HG02981 (cell line): ENCODE results near the gene HBB.

Source experiments
- ATAC-seq: cut with Tn5 transposase; IDR thresholded peaks from one replicate; pipeline ENCODE4 v1.9.1; 2021; ENCODE audit warnings: mild to moderate bottlenecking, moderate library complexity; ENCODE audit not compliant: unreplicated experiment

The HBB gene

GRCh38 chr11:5228124-5228523 is 1.3 kb upstream of the HBB start:
- no peak for ATAC-seq

- ATAC-seq, result no peak
These were observed 810 bp upstream of the HBB start for GRCh38 chr11:5227681-5228080.

DNA sequence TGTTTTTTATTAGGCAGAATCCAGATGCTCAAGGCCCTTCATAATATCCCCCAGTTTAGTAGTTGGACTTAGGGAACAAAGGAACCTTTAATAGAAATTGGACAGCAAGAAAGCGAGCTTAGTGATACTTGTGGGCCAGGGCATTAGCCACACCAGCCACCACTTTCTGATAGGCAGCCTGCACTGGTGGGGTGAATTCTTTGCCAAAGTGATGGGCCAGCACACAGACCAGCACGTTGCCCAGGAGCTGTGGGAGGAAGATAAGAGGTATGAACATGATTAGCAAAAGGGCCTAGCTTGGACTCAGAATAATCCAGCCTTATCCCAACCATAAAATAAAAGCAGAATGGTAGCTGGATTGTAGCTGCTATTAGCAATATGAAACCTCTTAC is 1.4 kb downstream of the HBB start:
- no peak for ATAC-seq

- ATAC-seq, result no peak
These were observed 2.1 kb downstream of the HBB start for GRCh38 chr11:5224538-5225479.

- ATAC-seq, result no peak
These were observed 3.2 kb downstream of the HBB start for GRCh38 chr11:5223686-5224085.

- ATAC-seq, result no peak
These were observed 3.7 kb downstream of the HBB start for GRCh38 chr11:5223146-5223545.

GRCh38 chr11:5210376-5210885 is 16.4 kb downstream of the HBB start:
- ATAC-seq, result no peak

DNA sequence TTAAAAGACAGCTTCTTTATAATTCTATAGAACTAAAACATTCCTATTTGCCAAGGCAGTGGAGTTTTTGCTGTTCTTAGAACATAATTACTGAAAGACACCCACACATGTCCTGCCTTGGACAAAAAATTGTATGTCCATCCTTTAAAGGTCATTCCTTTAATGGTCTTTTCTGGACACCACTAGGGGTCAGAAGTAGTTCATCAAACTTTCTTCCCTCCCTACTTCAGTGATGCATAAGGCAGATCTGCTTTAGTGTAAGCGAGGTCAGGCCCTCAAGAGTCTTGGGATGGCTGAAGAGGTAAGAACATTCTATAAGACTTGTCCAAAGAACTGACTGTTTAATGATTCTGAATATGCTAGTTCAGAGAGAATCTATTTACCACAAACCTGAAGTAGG is 22.1 kb downstream of the HBB start:
- ATAC-seq, result peak; percentile 87

- ATAC-seq, result no peak
These were observed 23.5 kb downstream of the HBB start for GRCh38 chr11:5203366-5203765.

DNA sequence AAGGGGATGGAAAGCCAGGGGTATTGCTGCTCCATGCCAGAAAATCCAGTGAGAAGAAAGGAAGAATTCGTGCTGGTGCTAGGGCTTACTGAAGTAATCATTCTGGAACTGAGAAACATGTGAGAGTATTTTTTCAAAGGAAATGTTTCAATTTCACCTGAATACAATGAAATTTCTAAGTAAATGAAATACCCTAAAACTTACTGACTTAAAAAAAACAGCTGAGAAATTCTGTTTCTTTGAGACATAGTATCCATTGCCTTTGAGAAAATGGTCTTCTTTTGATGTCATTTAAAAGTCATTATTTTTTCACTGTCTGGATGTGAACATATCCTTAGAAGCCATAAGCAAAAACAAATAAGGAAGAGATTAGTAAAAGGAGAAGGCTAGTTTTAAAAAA is 26.3 kb downstream of the HBB start, which contains the start of gene OR51V1:
Gene OR51V1, minus strand, starts transcription at position 101 of the 400 bp plus-strand sequence. Its CDS starts 0 bp downstream, at position 101.
- no peak for ATAC-seq

DNA sequence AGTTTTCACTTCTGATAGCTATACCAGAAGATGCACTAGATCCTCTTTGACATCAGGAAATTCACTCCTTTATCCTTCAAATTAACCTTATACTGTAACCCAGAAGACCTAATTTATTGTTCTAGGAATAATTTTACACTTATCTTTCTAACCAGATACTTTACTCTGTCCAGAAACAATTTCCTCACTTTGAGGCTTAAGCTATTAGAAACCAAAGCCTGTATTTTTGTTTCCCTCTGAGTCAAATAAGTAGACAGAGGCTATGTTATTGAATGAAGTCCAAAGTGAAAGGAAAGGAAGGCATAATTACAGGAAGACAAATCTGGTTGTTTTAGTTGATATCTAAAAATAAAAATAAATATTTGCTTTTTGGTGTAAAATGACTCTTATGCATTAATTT is 28.6 kb downstream of the HBB start:
- ATAC-seq, result no peak

- no peak for ATAC-seq
These were observed 29.3 kb downstream of the HBB start for GRCh38 chr11:5197536-5197935.

DNA sequence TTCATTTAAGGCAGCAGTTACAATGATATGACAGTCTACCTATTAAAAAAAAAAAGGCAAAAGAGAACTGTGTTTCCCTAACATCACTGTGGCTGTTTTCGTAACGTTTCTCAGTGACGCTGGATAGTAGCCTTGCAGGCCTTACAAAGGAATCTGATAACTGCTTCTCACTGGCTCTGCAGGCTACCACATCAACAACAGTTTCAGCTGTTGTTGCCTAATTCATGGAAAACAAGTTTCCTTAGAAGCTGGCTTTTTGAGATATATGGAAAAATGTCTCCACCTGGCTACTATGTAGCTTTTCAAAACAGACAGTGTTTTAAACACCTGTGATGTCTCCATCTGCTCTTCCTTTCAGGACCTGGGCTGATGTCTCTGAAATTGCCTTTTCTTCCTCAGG is 30.1 kb downstream of the HBB start:
- no peak for ATAC-seq

DNA sequence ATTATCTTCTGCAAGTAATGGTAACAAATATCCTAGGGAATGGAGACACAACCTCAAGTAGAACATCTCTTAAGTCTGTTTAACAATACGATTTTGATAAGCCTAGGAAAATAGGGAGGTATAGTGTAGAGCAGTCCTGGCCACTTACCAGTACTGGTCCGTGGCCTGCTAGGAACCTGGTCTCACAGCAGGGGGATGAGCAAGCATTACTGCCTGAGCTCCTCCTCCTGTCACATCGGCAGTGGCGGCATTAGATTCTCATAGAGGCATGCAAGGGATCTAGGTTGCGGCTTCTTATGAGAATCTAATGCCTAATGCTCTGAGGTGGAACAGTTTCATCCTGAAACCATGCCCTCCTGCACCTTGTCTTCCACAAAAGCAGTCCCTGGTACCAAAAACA is 30.8 kb downstream of the HBB start:
- ATAC-seq, result no peak

GRCh38 chr11:5192738-5193137 is 34.1 kb downstream of the HBB start:
- ATAC-seq, result no peak

DNA sequence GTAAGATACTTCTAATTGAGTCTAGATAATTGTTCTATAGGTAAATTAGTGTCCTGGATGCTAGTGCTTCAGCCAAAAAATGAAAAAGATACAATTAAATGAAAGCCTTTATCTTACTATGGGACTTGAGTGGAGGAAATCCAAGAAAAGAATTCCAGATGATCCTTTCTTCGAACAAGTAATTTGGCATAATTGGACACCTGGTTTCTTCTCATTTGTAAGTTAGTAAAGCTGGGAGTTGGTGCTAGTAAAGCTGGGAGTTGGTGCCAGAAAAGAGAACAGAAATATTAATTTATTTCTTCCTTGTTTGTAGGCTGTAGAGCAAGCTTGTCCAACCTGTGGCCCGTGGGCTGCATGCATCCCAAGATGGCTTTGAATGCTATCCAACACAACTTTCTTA is 38.7 kb downstream of the HBB start:
- ATAC-seq, result no peak

DNA sequence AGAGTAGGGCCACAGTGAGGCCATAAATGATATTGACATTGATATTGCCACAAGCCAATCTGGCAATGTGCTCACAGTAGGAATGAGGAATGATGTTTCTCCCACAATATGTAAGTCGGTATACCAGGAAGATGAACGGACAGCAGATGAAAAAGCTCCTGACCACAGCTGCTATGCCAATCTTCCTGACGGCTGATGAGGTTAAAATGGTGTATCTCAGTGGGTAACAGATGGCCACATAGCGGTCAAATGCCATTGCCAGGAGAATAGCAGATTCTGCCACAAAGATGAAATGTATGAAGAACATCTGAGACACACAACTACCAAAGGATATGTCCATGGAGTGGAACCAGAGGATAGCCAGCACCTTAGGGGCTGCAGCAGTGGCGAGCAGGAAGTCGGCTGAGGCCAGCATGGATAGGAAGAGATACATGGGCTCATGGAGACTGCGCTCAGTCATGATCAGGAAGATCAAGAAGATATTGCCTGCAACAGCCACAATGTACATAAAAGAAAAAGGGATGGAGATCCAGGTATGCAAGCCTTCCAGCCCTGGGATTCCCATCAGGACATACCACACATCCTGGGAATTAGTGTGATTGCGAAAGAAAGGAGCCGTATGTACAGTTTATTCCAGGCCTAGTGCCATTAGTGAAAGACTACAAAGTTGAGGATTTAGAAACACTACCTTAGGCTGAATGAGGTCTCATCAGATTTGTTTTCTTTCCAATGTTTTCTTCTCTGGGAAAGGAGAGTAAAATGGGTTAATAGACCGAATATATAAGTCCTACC is 48.6 kb downstream of the HBB start:
- no peak for ATAC-seq
